DND-41 (cell line): Measurements from ENCODE around the gene TRERF1.

Source experiments
- CTCF ChIP-seq: IDR thresholded peaks from 2 replicates; pipeline ENCODE4 v1.5.1; 2012; ENCODE audit warnings: borderline replicate concordance, low read length, moderate library complexity, mild to moderate bottlenecking; ENCODE audit not compliant: poor library complexity, severe bottlenecking; ENCODE audit errors: extremely low read depth
- EZH2 ChIP-seq: IDR thresholded peaks from 3 replicates; pipeline ENCODE4 v1.6.1; 2012; ENCODE audit warnings: borderline replicate concordance, low read depth, mild to moderate bottlenecking, moderate library complexity, low read length, inconsistent platforms; ENCODE audit not compliant: severe bottlenecking

- no peak for TF ChIP-seq CTCF
- TF ChIP-seq EZH2 = no peak
These were observed 194.1 kb downstream of the TRERF1 start for GRCh38 chr6:42257614-42258013.
